K562 (cell line): ENCODE data around the gene SLC7A8. TPM values are rescaled to one million over a fixed set of nuclear protein-coding genes. Genes with fewer than 3 reads are reported as not detected.

Experiments
- ATAC-seq: fragments of 200-7000 bp; cut with Tn5 transposase; 3 replicates; pipeline ENCODE4 v1.9.1; 2020; ENCODE audit warnings: moderate library complexity
- BruUV-seq: library from RNA; stranded (reverse); fragments of 400-500 nt; replicated peaks from 2 replicates; lab custom pipeline; 2021; lab: Mats Ljungman, UMichigan
- CTCF ChIA-PET: fragments of 300-600 bp; formaldehyde crosslinking; extraction: SDS; loops from one replicate; lab custom pipeline; 2021; ENCODE audit warnings: low intra/inter-chr PET ratio; lab: Yijun Ruan, JAX
- POLR2A ChIA-PET: fragments of 300-600, 350-650 bp; sonication (Branson Sonifier 250); formaldehyde crosslinking; extraction: SDS; loops from one replicate; lab custom pipeline; 2021; ENCODE audit warnings: antibody characterized with exemption, inconsistent platforms; lab: Yijun Ruan, JAX
- DNase-seq, 4 experiments: peaks; one replicate each; pipeline versions ENCODE4 v3.0.0 to v3.0.0-alpha.2; 2011 to 2018; ENCODE audit warnings: low spot score in 3 of 4, mixed read lengths in 3 of 4; ENCODE audit errors: extremely low read depth in 1 of 4
- FAIRE-seq: peaks from 2 replicates; lab custom pipeline; 2011; peaks lifted over from hg19 to GRCh38; lab: Jason Lieb, UNC
- H2AFZ ChIP-seq: 2 replicates; pipeline ENCODE4 v1.6.0; 2011; ENCODE audit warnings: low read depth, low read length, control low read depth, inconsistent platforms
- H3K27ac ChIP-seq: fragments of 200-600 bp; 3 replicates; pipeline ENCODE4 v1.8.0; 2011; ENCODE audit warnings: low read depth, mild to moderate bottlenecking, control low read depth, inconsistent platforms, low read length, moderate library complexity, mixed read lengths; ENCODE audit errors: extremely low read depth
- H3K27me3 ChIP-seq, 2 experiments: fragments of 300-600 bp in 1 of 2; 2 replicates in 1 of 2; 3 replicates in 1 of 2; pipeline versions ENCODE4 v1.6.0 to v1.8.0; 2011; ENCODE audit warnings: inconsistent platforms in 2 of 2, low read length in 2 of 2, mild to moderate bottlenecking in 1 of 2, mixed read lengths in 1 of 2, moderate library complexity in 1 of 2; ENCODE audit not compliant: control insufficient read depth in 2 of 2, insufficient read depth in 2 of 2
- H3K36me3 ChIP-seq: fragments of 300-600 bp; 3 replicates; pipeline ENCODE4 v1.8.0; 2011; ENCODE audit warnings: mild to moderate bottlenecking, low read length, inconsistent platforms; ENCODE audit not compliant: control insufficient read depth, insufficient read depth
- H3K4me1 ChIP-seq, 2 experiments: fragments of 200-600 bp in 1 of 2; replicated peaks in 1 of 2; 2 replicates in 1 of 2; 3 replicates in 1 of 2; pipeline versions ENCODE4 v1.5.1 to v1.8.0; 2011; ENCODE audit warnings: inconsistent platforms in 2 of 2, low read length in 2 of 2, mild to moderate bottlenecking in 1 of 2, mixed read lengths in 1 of 2, moderate library complexity in 1 of 2; ENCODE audit not compliant: control insufficient read depth in 2 of 2, insufficient read depth in 2 of 2
- H3K4me2 ChIP-seq: 2 replicates; pipeline ENCODE4 v1.6.1; 2011; ENCODE audit warnings: low read length, control low read depth, inconsistent platforms, mixed read lengths; ENCODE audit not compliant: insufficient read depth
- H3K4me3 ChIP-seq: fragments of 200-600 bp; sonication (generic), shearing (Covaris generic); 2 replicates; pipeline ENCODE4 v1.5.1; 2016; ENCODE audit warnings: control low read depth, inconsistent platforms
- H3K79me2 ChIP-seq: fragments of 200-600 bp; 3 replicates; pipeline ENCODE4 v1.8.0; 2011; ENCODE audit warnings: low read length, inconsistent platforms; ENCODE audit not compliant: control insufficient read depth, insufficient read depth
- H3K9ac ChIP-seq, 2 experiments: 2 replicates each; pipeline versions ENCODE4 v1.6.0 to v1.6.1; 2011; ENCODE audit warnings: low read depth in 2 of 2, low read length in 2 of 2, control low read depth in 1 of 2, inconsistent platforms in 1 of 2, mild to moderate bottlenecking in 1 of 2, mixed read lengths in 1 of 2; ENCODE audit not compliant: insufficient read depth in 1 of 2
- H3K9me1 ChIP-seq: one replicate; pipeline ENCODE4 v1.6.0; 2011; ENCODE audit warnings: inconsistent platforms, mild to moderate bottlenecking, low read length, moderate library complexity; ENCODE audit not compliant: control insufficient read depth, insufficient read depth
- H3K9me3 ChIP-seq: replicated peaks from 2 replicates; pipeline ENCODE4 v1.5.1; 2011; ENCODE audit warnings: low read depth, low read length, inconsistent platforms; ENCODE audit not compliant: control insufficient read depth, insufficient read depth
- H4K20me1 ChIP-seq: replicated peaks from 2 replicates; pipeline ENCODE4 v1.6.1; 2011; ENCODE audit warnings: low read length, inconsistent platforms, mixed read lengths; ENCODE audit not compliant: control insufficient read depth, insufficient read depth
- CTCFL ChIP-seq: IDR thresholded peaks from 2 replicates; pipeline ENCODE4 v1.6.1; 2011; ENCODE audit warnings: borderline replicate concordance, low read depth, mild to moderate bottlenecking, moderate library complexity, low read length; ENCODE audit not compliant: insufficient read depth, poor library complexity, severe bottlenecking
- MAFF ChIP-seq: IDR thresholded peaks from 2 replicates; pipeline ENCODE4 v1.6.1; 2012; ENCODE audit warnings: low read length, improper control_type of control experiment
- RBM25 ChIP-seq: fragments of 200-400 bp; formaldehyde crosslinking; IDR thresholded peaks from 2 replicates; pipeline ENCODE4 v1.6.1; 2018; ENCODE audit warnings: low read length, low read depth, moderate library complexity; ENCODE audit not compliant: severe bottlenecking
- ZBTB5 ChIP-seq: fragments of 450-650 bp; IDR thresholded peaks from 2 replicates; pipeline ENCODE4 v1.6.1; 2017; ENCODE audit warnings: antibody characterized with exemption
- ZNF280B ChIP-seq: fragments of 250-450 bp; sonication (Bioruptor Pico); IDR thresholded peaks from 2 replicates; pipeline ENCODE4 v1.5.1; 2021; ENCODE audit warnings: mild to moderate bottlenecking
- WGBS: fragments of 100-300 bp; shearing (Covaris generic); methylation state at CpG from one replicate; pipeline ENCODE4 v1.1.6; 2016; ENCODE audit warnings: low coverage, mixed read lengths; ENCODE audit not compliant: insufficient coverage; ENCODE audit errors: missing lambda C conversion rate; 5-methylcytosine and 5-hydroxymethylcytosine counted together
- in situ Hi-C: fragments of 300-500 bp; cut with MboI; formaldehyde crosslinking; loops from 4 replicates; pipeline ENCODE4 v1.15.0; 2018; ENCODE audit warnings: inconsistent platforms, mixed read lengths
- intact Hi-C: fragments of 100-400 bp; cut with micrococcal nuclease; formaldehyde crosslinking; loops from 2 replicates; pipeline ENCODE4 v1.14.2; 2022
- polyA plus RNA-seq, 8 experiments: library from polyadenylated mRNA; depleted of rRNA in 4 of 8; stranded (reverse) in 5 of 8; unstranded in 3 of 8; fragments of >200 nt; fragmentation: Nextera tagmentation in 2 of 8; fragmentation: Illumina TruSeq in 1 of 8; extraction: Ambion mirVana in 2 of 8; extraction: Trizol in 1 of 8; gene quantifications; 2 replicates each; pipeline versions ENCODE4 v1.2.1 to v1.2.3, GENCODE V29; 2011 to 2014; ENCODE audit warnings: inconsistent platforms in 1 of 8, missing spikeins in 1 of 8
- total RNA-seq, 7 experiments: library from RNA; depleted of rRNA in 6 of 7; stranded (reverse); fragments of >200 nt in 6 of 7; fragmentation: Illumina TruSeq in 2 of 7; extraction: Trizol in 2 of 7; gene quantifications; 2 replicates each; pipeline versions ENCODE4 v1.2.1 to v1.2.3, GENCODE V29; 2011 to 2021; ENCODE audit warnings: low replicate concordance in 1 of 7

The SLC7A8 gene
- total and polyA plus RNA-seq, 9 of the 15 experiments (the other 6 are each of a cell fraction or from before 2014, with no cell fraction given), result 2.0 to 33.0 (median 6.0) TPM

- TF ChIP-seq ZNF280B (CRISPR knock-in tag) (no peak), RBM25 (peak; percentile 25), ZBTB5 (no peak)
Observed at GRCh38 chr14:23163830-23164229, 19.6 kb downstream of the SLC7A8 start (continued).

GRCh38 chr14:23162800-23163199 lies 20.7 kb downstream of the SLC7A8 start:
- Histone ChIP-seq H3K27me3 (no peaks in the 10 kb centered on the region), H3K9me1 (no peaks in the 10 kb centered on the region), H3K79me2 (no peaks in the 10 kb centered on the region), H3K36me3 (no peaks in the 10 kb centered on the region), H3K9me3 (no peaks in the 10 kb centered on the region), H3K27ac (peak overlapping the region; percentile 17; the same call in 1 of the 3 replicates), H3K4me1 (peaks cover 57 to 64% of the 10 kb centered on the region in 2 experiments), H2AFZ (peak overlapping the region; percentile 59; the same call in 1 of the 2 replicates), H3K4me2 (peak overlapping the region; percentile 12; the same call in 1 of the 2 replicates), H3K9ac (peak overlapping the region in 1 of 2 experiments; percentile 29; a peak in 1 of 4 replicates), H3K4me3 (no peak overlapping the region), H4K20me1 (no peaks in the 10 kb centered on the region)
- CTCF ChIA-PET, result no interaction called here
- intact Hi-C loops, result no loop called here
- no peak for ATAC-seq
- DNase-seq, result no peak
- BruUV-seq, result no TSS peak
- TF ChIP-seq MAFF (0 out of 2 replicates have a peak, but pooled peaks have one; percentile 3), CTCFL (no peak)
- POLR2A ChIA-PET, result interaction anchor here (0.6 to 1.8 kb wide), 5 partner anchors 11 to 1012 kb away, joined by 3 to 5 read pairs (median 3); no protein-coding TSS in a partner anchor
- in situ Hi-C loops, result no loop called here
- FAIRE-seq, result no peak
- WGBS, result 74% methylated on average over 4 of the region's 4 CpGs
